Activated CD4-positive, alpha-beta T cell treated with anti-CD3 and anti-CD28 coated beads for 1 hour (primary cell): ENCODE results near the gene GLDC.
"Not testable (repeated sequence)": the region's sequence is repeated elsewhere in the genome, so short reads cannot be mapped to it uniquely, and the experiment has no call there.

ENCODE experiments used
- DNase-seq: peaks from one replicate; pipeline ENCODE4 v3.0.0-alpha.2; 2020

Gene GLDC

GRCh38 chr9:6562871-6563430, 82.6 kb downstream of the GLDC start:
- no peak for DNase-seq

GRCh38 chr9:6562201-6562600, 83.3 kb downstream of the GLDC start:
- DNase-seq = no peak

GRCh38 chr9:6557883-6558616, 87.5 kb downstream of the GLDC start:
- no peak for DNase-seq

- DNase-seq = no peak
These were observed 91.7 kb downstream of the GLDC start for GRCh38 chr9:6553866-6554265.

- no peak for DNase-seq
These were observed 92.9 kb downstream of the GLDC start for GRCh38 chr9:6552498-6553121.

- DNase-seq = no peak
These were observed 93.5 kb downstream of the GLDC start for GRCh38 chr9:6552033-6552432.

GRCh38 chr9:6551136-6551535, 94.4 kb downstream of the GLDC start:
- DNase-seq = no peak

GRCh38 chr9:6549106-6549800, 96.3 kb downstream of the GLDC start:
- no peak for DNase-seq

- DNase-seq = no peak
These were observed 100.4 kb downstream of the GLDC start for GRCh38 chr9:6545017-6545691.

- no peak for DNase-seq
These were observed 102.3 kb downstream of the GLDC start for GRCh38 chr9:6543204-6543603.

- not testable (repeated sequence) for DNase-seq
These were observed 102.9 kb downstream of the GLDC start for GRCh38 chr9:6542617-6543016.

- no peak for DNase-seq
These were observed 106.9 kb downstream of the GLDC start for GRCh38 chr9:6538666-6539071.

GRCh38 chr9:6535594-6535993, 109.9 kb downstream of the GLDC start:
- no peak for DNase-seq

- no peak for DNase-seq
These were observed 120.0 kb downstream of the GLDC start for GRCh38 chr9:6525326-6526045.

GRCh38 chr9:6522263-6522662, 123.3 kb downstream of the GLDC start:
- DNase-seq = no peak

GRCh38 chr9:6512085-6512657, 133.4 kb downstream of the GLDC start:
- no peak for DNase-seq

- DNase-seq = no peak
These were observed 139.0 kb downstream of the GLDC start for GRCh38 chr9:6506571-6506970.

- no peak for DNase-seq
These were observed 143.1 kb downstream of the GLDC start for GRCh38 chr9:6502399-6502798.

- no peak for DNase-seq
These were observed 143.9 kb downstream of the GLDC start for GRCh38 chr9:6501526-6502210.

GRCh38 chr9:6498982-6499381, 146.5 kb downstream of the GLDC start:
- DNase-seq = no peak

- no peak for DNase-seq
These were observed 150.1 kb downstream of the GLDC start for GRCh38 chr9:6495466-6495865.

GRCh38 chr9:6490863-6491262, 154.7 kb downstream of the GLDC start:
- no peak for DNase-seq
